H9 (cell line): ENCODE data around the gene ZNRF3. TPM values are rescaled to one million over a fixed set of nuclear protein-coding genes. Genes with fewer than 3 reads are reported as not detected.

Experiments
- DNase-seq: peaks from one replicate; pipeline ENCODE4 v3.0.0-alpha.2; 2017
- H2AFZ ChIP-seq: one replicate; pipeline ENCODE4 v1.6.1; 2013; ENCODE audit warnings: mild to moderate bottlenecking, low read length, control low read depth, moderate library complexity
- H2AK5ac ChIP-seq: 2 replicates; pipeline ENCODE4 v1.6.1; 2013; ENCODE audit warnings: low read length, control low read depth, mixed read lengths; ENCODE audit not compliant: insufficient read length
- H2BK120ac ChIP-seq: one replicate; pipeline ENCODE4 v1.6.1; 2013; ENCODE audit warnings: low read depth, mild to moderate bottlenecking, low read length, control low read depth, inconsistent platforms; ENCODE audit not compliant: poor library complexity, severe bottlenecking
- H2BK12ac ChIP-seq: 2 replicates; pipeline ENCODE4 v1.6.1; 2013; ENCODE audit warnings: low read length, control low read depth, mixed read lengths, low read depth; ENCODE audit not compliant: insufficient read length
- H2BK15ac ChIP-seq: 2 replicates; pipeline ENCODE4 v1.6.1; 2013; ENCODE audit warnings: low read depth, low read length, control low read depth
- H2BK20ac ChIP-seq: one replicate; pipeline ENCODE4 v1.6.1; 2013; ENCODE audit warnings: low read depth, mild to moderate bottlenecking, low read length, control low read depth, inconsistent platforms; ENCODE audit not compliant: poor library complexity, severe bottlenecking
- H2BK5ac ChIP-seq: 2 replicates; pipeline ENCODE4 v1.6.1; 2013; ENCODE audit warnings: low read length, control low read depth, mixed read lengths; ENCODE audit not compliant: insufficient read length
- H3K14ac ChIP-seq: 2 replicates; pipeline ENCODE4 v1.6.1; 2013; ENCODE audit warnings: low read length, control low read depth; ENCODE audit not compliant: insufficient read depth
- H3K18ac ChIP-seq: 2 replicates; pipeline ENCODE4 v1.6.1; 2013; ENCODE audit warnings: low read depth, mild to moderate bottlenecking, mixed read lengths, low read length, control low read depth; ENCODE audit not compliant: insufficient read length
- H3K23ac ChIP-seq: 2 replicates; pipeline ENCODE4 v1.6.1; 2013; ENCODE audit warnings: low read length, control low read depth, mixed read lengths, low read depth; ENCODE audit not compliant: insufficient read length
- H3K23me2 ChIP-seq: 2 replicates; pipeline ENCODE4 v1.6.1; 2013; ENCODE audit warnings: low read depth, mild to moderate bottlenecking, mixed read lengths, low read length, control low read depth; ENCODE audit not compliant: insufficient read length, poor library complexity, severe bottlenecking
- H3K27ac ChIP-seq: 2 replicates; pipeline ENCODE4 v1.5.1; 2013; ENCODE audit warnings: low read length, control low read depth, mixed read lengths, low read depth; ENCODE audit not compliant: insufficient read length
- H3K27me3 ChIP-seq: 2 replicates; pipeline ENCODE4 v1.6.1; 2013; ENCODE audit warnings: low read length, control low read depth, inconsistent platforms; ENCODE audit not compliant: insufficient read depth
- H3K4ac ChIP-seq: 2 replicates; pipeline ENCODE4 v1.6.1; 2013; ENCODE audit warnings: low read depth, mild to moderate bottlenecking, control low read depth, inconsistent platforms, low read length, moderate library complexity
- H3K4me1 ChIP-seq: 2 replicates; pipeline ENCODE4 v1.6.1; 2013; ENCODE audit warnings: low read length, control low read depth, inconsistent platforms; ENCODE audit not compliant: insufficient read depth
- H3K4me2 ChIP-seq: 2 replicates; pipeline ENCODE4 v1.6.1; 2013; ENCODE audit warnings: low read length, control low read depth, mixed read lengths; ENCODE audit not compliant: insufficient read length, insufficient read depth
- H3K56ac ChIP-seq: 2 replicates; pipeline ENCODE4 v1.6.1; 2013; ENCODE audit warnings: low read depth, mild to moderate bottlenecking, mixed read lengths, low read length, control low read depth; ENCODE audit not compliant: insufficient read length
- H3K79me1 ChIP-seq: 2 replicates; pipeline ENCODE4 v1.6.1; 2013; ENCODE audit warnings: low read depth, mild to moderate bottlenecking, moderate library complexity, low read length, control low read depth, inconsistent platforms; ENCODE audit not compliant: insufficient read depth, poor library complexity, severe bottlenecking
- H3K79me2 ChIP-seq: 2 replicates; pipeline ENCODE4 v1.6.1; 2013; ENCODE audit warnings: low read length, control low read depth, inconsistent platforms; ENCODE audit not compliant: insufficient read depth
- H3K9ac ChIP-seq: 2 replicates; pipeline ENCODE4 v1.6.1; 2013; ENCODE audit warnings: low read length, control low read depth, mixed read lengths; ENCODE audit not compliant: insufficient read length; ENCODE audit errors: extremely low read depth
- H3K9me3 ChIP-seq: one replicate; pipeline ENCODE4 v1.6.1; 2013; ENCODE audit warnings: low read depth, low read length, inconsistent platforms; ENCODE audit not compliant: control insufficient read depth
- H3T11ph ChIP-seq: one replicate; pipeline ENCODE4 v1.6.1; 2013; ENCODE audit warnings: mild to moderate bottlenecking, low read length, control low read depth, inconsistent platforms
- H4K20me1 ChIP-seq: one replicate; pipeline ENCODE4 v1.6.1; 2013; ENCODE audit not compliant: control insufficient read depth, insufficient read length, insufficient read depth
- H4K5ac ChIP-seq: 2 replicates; pipeline ENCODE4 v1.6.1; 2013; ENCODE audit warnings: low read depth, mild to moderate bottlenecking, mixed read lengths, low read length, control low read depth; ENCODE audit not compliant: insufficient read length
- H4K8ac ChIP-seq: replicated peaks from 2 replicates; pipeline ENCODE4 v1.6.1; 2013; ENCODE audit warnings: low read length, control low read depth, mixed read lengths, low read depth; ENCODE audit not compliant: insufficient read length
- H4K91ac ChIP-seq: 2 replicates; pipeline ENCODE4 v1.6.1; 2013; ENCODE audit warnings: low read depth, mild to moderate bottlenecking, moderate library complexity, mixed read lengths, low read length, control low read depth; ENCODE audit not compliant: insufficient read length
- H3K27ac Mint-ChIP-seq, 3 experiments: 2 replicates in 2 of 3; 3 replicates in 1 of 3; pipeline ENCODE4 v1.8.0; 2020 to 2021; ENCODE audit warnings: mixed read lengths in 3 of 3, mild to moderate bottlenecking in 1 of 3, moderate library complexity in 1 of 3
- H3K27me3 Mint-ChIP-seq: 2 replicates; pipeline ENCODE4 v1.8.0; 2021; ENCODE audit warnings: low read depth, mild to moderate bottlenecking, moderate library complexity, mixed read lengths
- H3K36me3 Mint-ChIP-seq, 3 experiments: 2 replicates in 2 of 3; 3 replicates in 1 of 3; pipeline ENCODE4 v1.8.0; 2020 to 2021; ENCODE audit warnings: low read depth in 3 of 3, mixed read lengths in 3 of 3; ENCODE audit not compliant: insufficient read depth in 1 of 3
- H3K4me1 Mint-ChIP-seq, 2 experiments: 2 replicates each; pipeline ENCODE4 v1.8.0; 2020; ENCODE audit warnings: mixed read lengths in 2 of 2
- H3K4me3 Mint-ChIP-seq, 2 experiments: 2 replicates in 1 of 2; 3 replicates in 1 of 2; pipeline ENCODE4 v1.8.0; 2020 to 2021; ENCODE audit warnings: mild to moderate bottlenecking in 2 of 2, mixed read lengths in 2 of 2, moderate library complexity in 1 of 2
- H3K9me3 Mint-ChIP-seq, 2 experiments: 2 replicates in 1 of 2; 3 replicates in 1 of 2; pipeline ENCODE4 v1.8.0; 2020; ENCODE audit warnings: mild to moderate bottlenecking in 2 of 2, mixed read lengths in 2 of 2, moderate library complexity in 1 of 2
- CTCF ChIP-seq: fragments of 200-600 bp; sonication (generic); conservative IDR thresholded peaks from 3 replicates; pipeline ENCODE4 v1.8.0; 2021; ENCODE audit warnings: antibody characterized with exemption, mild to moderate bottlenecking
- WGBS: extraction: QIAGEN DNeasy Blood & Tissue Kit; methylation state at CpG from one replicate; pipeline ENCODE4 v1.1.7; 2013; ENCODE audit warnings: missing lambda C conversion rate, low lambda C conversion rate, mixed read lengths; ENCODE audit not compliant: insufficient read length; ENCODE audit errors: extremely low coverage; 5-methylcytosine and 5-hydroxymethylcytosine counted together
- total RNA-seq: library from RNA; stranded (reverse); gene quantifications from 2 replicates; pipeline ENCODE4 v1.2.1, GENCODE V29; 2021

The ZNRF3 gene
- total RNA-seq, 1 experiment from 2014 or later, result 20.6 TPM

DNA sequence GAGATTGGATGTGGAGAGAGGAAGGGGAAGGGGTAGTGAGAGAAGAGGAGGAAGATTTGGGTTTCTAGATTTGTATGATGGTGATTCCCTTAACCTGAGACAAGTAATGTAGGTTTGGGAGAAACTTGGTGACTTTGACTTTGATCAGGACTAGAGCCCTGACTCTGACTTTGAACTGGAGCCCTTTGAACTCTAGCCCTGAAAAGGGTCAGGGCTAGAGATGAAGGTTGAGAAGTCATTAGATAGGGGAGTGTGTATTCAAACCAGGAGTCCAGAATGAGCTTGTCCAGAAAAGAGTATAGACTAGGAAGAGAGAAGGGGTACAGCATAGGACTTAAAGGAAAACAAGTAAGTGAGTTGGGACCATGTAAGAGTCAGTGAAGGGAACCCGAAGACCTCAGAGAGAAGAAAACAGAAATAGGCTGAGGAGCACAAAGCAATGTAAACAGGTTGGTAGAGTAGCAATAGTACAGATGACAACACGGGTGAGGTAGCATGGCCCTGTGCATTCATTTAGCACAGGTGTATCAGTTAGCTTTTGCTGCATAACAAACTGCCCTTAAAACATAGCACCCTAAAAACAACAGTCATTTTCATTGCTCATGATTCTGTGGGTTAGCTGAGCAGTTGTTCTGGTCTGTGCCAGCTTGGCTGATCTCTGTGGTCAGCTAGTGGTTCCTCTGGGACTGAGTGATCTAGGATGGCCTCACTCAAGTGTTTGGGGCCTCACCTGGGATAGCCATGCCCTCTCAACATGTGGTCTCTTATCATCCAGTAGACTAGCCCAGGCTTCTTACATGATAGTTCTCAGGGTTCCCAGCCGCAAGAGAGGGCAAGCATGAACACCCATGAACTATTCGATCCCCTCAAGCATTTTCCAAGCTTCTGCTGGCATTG, 135.2 kb downstream of the ZNRF3 start:
- H3K4me1 ChIP-seq, result peaks cover 6% of the 10 kb centered on the region; the same call in 1 of the 2 replicates
- no peak overlapping the region for H3K4me2 ChIP-seq
- no peaks in the 10 kb centered on the region for H3K27me3 ChIP-seq
- no peak overlapping the region for H2AK5ac ChIP-seq
- H2BK12ac ChIP-seq, result no peak overlapping the region
- H4K91ac ChIP-seq, result no peak overlapping the region
- H3K4ac ChIP-seq, result no peak overlapping the region
- H2BK120ac ChIP-seq, result no peak overlapping the region
- H3T11ph ChIP-seq, result no peak overlapping the region
- H3K14ac ChIP-seq, result no peak overlapping the region
- H2AFZ ChIP-seq, result no peak overlapping the region
- H3K27ac Mint-ChIP-seq, result no peak overlapping the region; a peak in 1 of 7 replicates
- H3K9ac ChIP-seq, result no peak overlapping the region
- H3K4me3 Mint-ChIP-seq, result no peak overlapping the region
- H4K5ac ChIP-seq, result no peak overlapping the region
- no peak overlapping the region for H4K8ac ChIP-seq
- H3K27ac ChIP-seq, result no peak overlapping the region
- H3K79me2 ChIP-seq, result no peaks in the 10 kb centered on the region; the same call in 1 of the 2 replicates
- H3K9me3 ChIP-seq, result no peaks in the 10 kb centered on the region
- no peak overlapping the region for H3K18ac ChIP-seq
- no peaks in the 10 kb centered on the region for H3K79me1 ChIP-seq
- H3K9me3 Mint-ChIP-seq, result no peaks in the 10 kb centered on the region
- no peak for TF ChIP-seq CTCF
- H3K23ac ChIP-seq, result no peak overlapping the region
- peaks cover 7 to 18% (median 12%) of the 10 kb centered on the region in 3 experiments; a peak in 5 of 7 replicates for H3K36me3 Mint-ChIP-seq
- no CpG with 5 or more reads among the region's 4 CpGs for WGBS
- no peak overlapping the region for H2BK15ac ChIP-seq
- peaks cover 38 to 39% of the 10 kb centered on the region in 2 experiments for H3K4me1 Mint-ChIP-seq
- no peak overlapping the region for H2BK5ac ChIP-seq
- no peaks in the 10 kb centered on the region for H3K23me2 ChIP-seq
- no peak overlapping the region for H2BK20ac ChIP-seq
- no peaks in the 10 kb centered on the region for H3K27me3 Mint-ChIP-seq
- no peak overlapping the region for H3K56ac ChIP-seq
- H4K20me1 ChIP-seq, result no peaks in the 10 kb centered on the region
- no peak for DNase-seq
